ENCODE measurements around the gene ARNT2. TPM values are rescaled to one million over a fixed set of nuclear protein-coding genes. Genes with fewer than 3 reads are reported as not detected.

The ARNT2 gene
- total RNA-seq (2021) (5.0 to 7.0 TPM (median 5.7 TPM) in 3 replicates), Bru-seq, nascent RNA (percentile 46 among the genes with signal in this experiment)
- long read RNA-seq, experiment 1, full-length matches to known transcripts = 7 of 24 reads
- long read RNA-seq, experiment 1, partial matches to known transcripts = 6 of 24 reads
- long read RNA-seq, experiment 1, other reads (novel, unspliced or antisense) = 11 of 24 reads
- long read RNA-seq, experiment 2, partial matches to known transcripts = 4 of 9 reads
- long read RNA-seq, experiment 2, other reads (novel, unspliced or antisense) = 5 of 9 reads
- long read RNA-seq, experiment 3 = 0 reads

- ATAC-seq (peak; percentile 73), DNase-seq (ENCODE audit: low spot score) (peak; percentile 61)
- no peaks in the 10 kb centered on the region for H3K36me3 Mint-ChIP-seq
- peaks cover 12% of the 10 kb centered on the region for H3K4me1 Mint-ChIP-seq
- no peak within 1 kb of the TSS for H3K27ac Mint-ChIP-seq
- ChIA-PET POLR2A (no interaction called here), CTCF (interaction anchor here (1.0 kb wide), 1 partner anchor 15 kb away, joined by 3 read pairs; no protein-coding TSS in a partner anchor)
- H3K27me3 Mint-ChIP-seq (ENCODE audit: low read depth) = peaks cover 59% of the 10 kb centered on the region
- H3K4me3 Mint-ChIP-seq = peak within 1 kb of the TSS; percentile 76
- no peaks in the 10 kb centered on the region for H3K9me3 Mint-ChIP-seq
- TF ChIP-seq ZNF219 (CRISPR knock-in tag; IDR thresholded peaks at IDR 0.05; ENCODE audit: borderline replicate concordance) (no peak), PRDM15 (CRISPR knock-in tag; IDR thresholded peaks at IDR 0.05) (0 out of 2 replicates have a peak, but pooled peaks have one; percentile 15), E2F4 (CRISPR knock-in tag; IDR thresholded peaks at IDR 0.05; ENCODE audit: borderline replicate concordance, low read depth) (0 out of 2 replicates have a peak, but pooled peaks have one; percentile 49), PREB (CRISPR knock-in tag; IDR thresholded peaks at IDR 0.05; ENCODE audit: borderline replicate concordance) (no peak), MAX (CRISPR knock-in tag; IDR thresholded peaks at IDR 0.05) (no peak), ZNF423 (CRISPR knock-in tag; IDR thresholded peaks at IDR 0.05) (peak; percentile 73; the same call in 1 of the 2 replicates), SP1 (CRISPR knock-in tag; conservative IDR thresholded peaks at IDR 0.05) (peak; percentile 28; the same call in 1 of the 2 replicates), FOXP1 (CRISPR knock-in tag; IDR thresholded peaks at IDR 0.05; ENCODE audit: borderline replicate concordance) (0 out of 2 replicates have a peak, but pooled peaks have one; percentile 46)
These were observed at the start of gene ARNT2 for GRCh38 chr15:80404057-80404760. ARNT2 (plus strand) TSS chr15:80404382; CDS start chr15:80404516, 134 bp downstream.

- Mint-ChIP-seq H3K27ac (no peak overlapping the region), H3K4me1 (no peaks in the 10 kb centered on the region), H3K9me3 (peaks cover 67% of the 10 kb centered on the region), H3K36me3 (peaks cover 42% of the 10 kb centered on the region), H3K4me3 (no peak overlapping the region), H3K27me3 (ENCODE audit: low read depth) (peaks cover 10% of the 10 kb centered on the region)
- POLR2A ChIA-PET = no interaction called here
- CTCF ChIA-PET = interaction anchor here (0.5 to 1.5 kb wide), 18 partner anchors 9 to 771 kb away, joined by 3 to 6 read pairs (median 3); no protein-coding TSS in a partner anchor
- peak; percentile 62; the same call in 1 of the 2 replicates for TF ChIP-seq MAX (CRISPR knock-in tag; IDR thresholded peaks at IDR 0.05)
- no peak for TF ChIP-seq AR (CRISPR knock-in tag; IDR thresholded peaks at IDR 0.05)
- TF ChIP-seq PREB (CRISPR knock-in tag; IDR thresholded peaks at IDR 0.05; ENCODE audit: borderline replicate concordance) = no peak
- TF ChIP-seq CTCF (IDR thresholded peaks at IDR 0.05) = peak; percentile 41; the same call in 1 of the 2 replicates
- TF ChIP-seq TEAD4 (CRISPR knock-in tag; IDR thresholded peaks at IDR 0.05) = no peak
- DNase-seq (ENCODE audit: low spot score) (peak; percentile 58), ATAC-seq (peak; percentile 74)
These were observed 37.1 kb upstream of the ARNT2 start for GRCh38 chr15:80367094-80367493.
